ENCODE measurements around the gene USP12.

DNA sequence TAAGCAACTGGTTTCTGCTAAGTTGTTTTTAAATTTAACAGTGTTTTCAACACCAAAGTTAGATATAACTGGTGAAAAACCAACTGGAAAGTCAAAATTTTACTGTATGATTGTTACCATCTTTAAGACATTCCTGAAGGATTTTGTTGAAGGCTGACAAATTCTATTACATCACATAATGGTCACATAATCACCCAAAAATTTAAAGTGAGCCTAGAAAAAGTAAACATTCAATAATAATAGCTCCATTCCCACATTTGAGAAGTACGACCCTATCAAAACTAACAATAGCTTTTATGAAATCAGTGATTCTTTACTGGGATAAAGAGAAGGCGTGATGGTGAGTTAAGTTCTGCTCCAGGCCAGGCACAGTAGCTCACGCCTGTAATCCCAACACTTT, 51.6 kb downstream of the USP12 start:
- TF ChIP-seq, protein P1, sequence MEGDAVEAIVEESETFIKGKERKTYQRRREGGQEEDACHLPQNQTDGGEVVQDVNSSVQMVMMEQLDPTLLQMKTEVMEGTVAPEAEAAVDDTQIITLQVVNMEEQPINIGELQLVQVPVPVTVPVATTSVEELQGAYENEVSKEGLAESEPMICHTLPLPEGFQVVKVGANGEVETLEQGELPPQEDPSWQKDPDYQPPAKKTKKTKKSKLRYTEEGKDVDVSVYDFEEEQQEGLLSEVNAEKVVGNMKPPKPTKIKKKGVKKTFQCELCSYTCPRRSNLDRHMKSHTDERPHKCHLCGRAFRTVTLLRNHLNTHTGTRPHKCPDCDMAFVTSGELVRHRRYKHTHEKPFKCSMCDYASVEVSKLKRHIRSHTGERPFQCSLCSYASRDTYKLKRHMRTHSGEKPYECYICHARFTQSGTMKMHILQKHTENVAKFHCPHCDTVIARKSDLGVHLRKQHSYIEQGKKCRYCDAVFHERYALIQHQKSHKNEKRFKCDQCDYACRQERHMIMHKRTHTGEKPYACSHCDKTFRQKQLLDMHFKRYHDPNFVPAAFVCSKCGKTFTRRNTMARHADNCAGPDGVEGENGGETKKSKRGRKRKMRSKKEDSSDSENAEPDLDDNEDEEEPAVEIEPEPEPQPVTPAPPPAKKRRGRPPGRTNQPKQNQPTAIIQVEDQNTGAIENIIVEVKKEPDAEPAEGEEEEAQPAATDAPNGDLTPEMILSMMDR (IDR thresholded peaks at IDR 0.05) = no peak
- no peak for TF ChIP-seq POLR2A (IDR thresholded peaks at IDR 0.05)
